ENCODE measurements around the gene FOS.

- no peak for TF ChIP-seq POLR2A (IDR thresholded peaks at IDR 0.05)
- TF ChIP-seq, protein P1, sequence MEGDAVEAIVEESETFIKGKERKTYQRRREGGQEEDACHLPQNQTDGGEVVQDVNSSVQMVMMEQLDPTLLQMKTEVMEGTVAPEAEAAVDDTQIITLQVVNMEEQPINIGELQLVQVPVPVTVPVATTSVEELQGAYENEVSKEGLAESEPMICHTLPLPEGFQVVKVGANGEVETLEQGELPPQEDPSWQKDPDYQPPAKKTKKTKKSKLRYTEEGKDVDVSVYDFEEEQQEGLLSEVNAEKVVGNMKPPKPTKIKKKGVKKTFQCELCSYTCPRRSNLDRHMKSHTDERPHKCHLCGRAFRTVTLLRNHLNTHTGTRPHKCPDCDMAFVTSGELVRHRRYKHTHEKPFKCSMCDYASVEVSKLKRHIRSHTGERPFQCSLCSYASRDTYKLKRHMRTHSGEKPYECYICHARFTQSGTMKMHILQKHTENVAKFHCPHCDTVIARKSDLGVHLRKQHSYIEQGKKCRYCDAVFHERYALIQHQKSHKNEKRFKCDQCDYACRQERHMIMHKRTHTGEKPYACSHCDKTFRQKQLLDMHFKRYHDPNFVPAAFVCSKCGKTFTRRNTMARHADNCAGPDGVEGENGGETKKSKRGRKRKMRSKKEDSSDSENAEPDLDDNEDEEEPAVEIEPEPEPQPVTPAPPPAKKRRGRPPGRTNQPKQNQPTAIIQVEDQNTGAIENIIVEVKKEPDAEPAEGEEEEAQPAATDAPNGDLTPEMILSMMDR (IDR thresholded peaks at IDR 0.05) = no peak
Measured at GRCh38 chr14:75292886-75293285, 14.3 kb downstream of the FOS start.
